Prostate gland (tissue), 2 donors: ENCODE data around the gene TXNRD2. TPM values are rescaled to one million over a fixed set of nuclear protein-coding genes. Genes with fewer than 3 reads are reported as not detected.
A peak's percentile ranks its signal among the peaks of the same experiment; 100 is the strongest.

Source experiments
- DNase-seq: peaks from one replicate; pipeline ENCODE4 v3.0.0-alpha.2; 2019; ENCODE audit warnings: low spot score
- H3K27ac ChIP-seq, 2 donors: fragments of 200-600 bp; sonication (generic); 2 replicates each; pipeline ENCODE4 v1.5.1; 2017 to 2019
- H3K27me3 ChIP-seq: fragments of 200-600 bp; sonication (generic); replicated peaks from 2 replicates; pipeline ENCODE4 v1.5.1; 2019; ENCODE audit not compliant: insufficient read depth
- H3K36me3 ChIP-seq, 2 donors: fragments of 200-600 bp; sonication (generic); 1 replicate in 1 of 2; 2 replicates in 1 of 2; pipeline versions ENCODE4 v1.5.1 to v1.8.1; 2017 to 2019
- H3K4me1 ChIP-seq: fragments of 200-600 bp; sonication (generic); replicated peaks from 2 replicates; pipeline ENCODE4 v1.5.1; 2019
- H3K4me3 ChIP-seq, 2 donors: fragments of 200-600 bp; sonication (generic); 2 replicates each; pipeline ENCODE4 v1.5.1; 2017 to 2019
- H3K9me3 ChIP-seq: fragments of 200-600 bp; sonication (generic); 2 replicates; pipeline ENCODE4 v1.5.1; 2017
- CTCF ChIP-seq, 4 experiments: fragments of 200-600 bp in 2 of 4; fragments of 450-650 bp in 2 of 4; sonication (generic) in 2 of 4; IDR thresholded peaks; 1 replicate in 3 of 4; 2 replicates in 1 of 4; pipeline ENCODE4 v1.5.1; 2016 to 2019; ENCODE audit warnings: antibody characterized with exemption in 4 of 4, mild to moderate bottlenecking in 2 of 4, moderate library complexity in 2 of 4
- POLR2A ChIP-seq: fragments of 450-650 bp; IDR thresholded peaks from one replicate; pipeline ENCODE4 v1.6.1; 2016; ENCODE audit warnings: antibody characterized with exemption, mild to moderate bottlenecking
- POLR2AphosphoS5 ChIP-seq: sonication (generic); formaldehyde crosslinking; IDR thresholded peaks from one replicate; pipeline ENCODE4 v1.6.1; 2017; ENCODE audit warnings: antibody characterized with exemption
- WGBS: methylation state at CpG from one replicate; pipeline ENCODE4 v1.1.5; 2018; 5-methylcytosine and 5-hydroxymethylcytosine counted together
- intact Hi-C: fragments of 100-400 bp; cut with DNase I; formaldehyde crosslinking; loops from one replicate; pipeline ENCODE4 v1.14.2; 2022
- total RNA-seq, 2 donors: library from RNA; depleted of rRNA; stranded (reverse); fragments of >200 nt; gene quantifications; one replicate each; pipeline ENCODE4 v1.1.0, GENCODE V29; 2016

Gene TXNRD2
- total RNA-seq, 2 donors from 2014 or later, result 62.1 to 84.5 TPM

- Histone ChIP-seq H3K27me3 (no peaks in the 10 kb centered on the region), H3K27ac (no peak overlapping the region), H3K9me3 (no peaks in the 10 kb centered on the region), H3K4me3 (no peak overlapping the region), H3K36me3 (no peaks in the 10 kb centered on the region), H3K4me1 (no peaks in the 10 kb centered on the region)
- no peak for TF ChIP-seq POLR2AphosphoS5
- no peak for TF ChIP-seq POLR2A
- TF ChIP-seq CTCF (IDR thresholded peaks at IDR 0.05), result no peak
- WGBS, result 89% methylated on average over 13 of the region's 13 CpGs
- no peak for DNase-seq
- intact Hi-C loops, result no loop called here
Measured at GRCh38 chr22:19862619-19863246, 78.9 kb downstream of the TXNRD2 start.

GRCh38 chr22:19859861-19860510, 81.6 kb downstream of the TXNRD2 start:
- H3K9me3 ChIP-seq, result no peaks in the 10 kb centered on the region
- peaks cover 7% of the 10 kb centered on the region for H3K4me1 ChIP-seq
- TF ChIP-seq POLR2A (no peak), POLR2AphosphoS5 (no peak), CTCF (IDR thresholded peaks at IDR 0.05) (no peak)
- no peaks in the 10 kb centered on the region for H3K36me3 ChIP-seq
- 93% methylated on average over 8 of the region's 8 CpGs for WGBS
- intact Hi-C loops, result no loop called here
- no peaks in the 10 kb centered on the region for H3K27me3 ChIP-seq
- H3K4me3 ChIP-seq, result no peak overlapping the region
- DNase-seq, result no peak
- no peak overlapping the region for H3K27ac ChIP-seq

- TF ChIP-seq POLR2A (no peak), CTCF (IDR thresholded peaks at IDR 0.05) (no peak), POLR2AphosphoS5 (no peak)
- DNase-seq, result no peak
- Histone ChIP-seq H3K9me3 (no peaks in the 10 kb centered on the region), H3K36me3 (no peaks in the 10 kb centered on the region), H3K27ac (no peak overlapping the region), H3K4me1 (peaks cover 19% of the 10 kb centered on the region), H3K4me3 (no peak overlapping the region), H3K27me3 (no peaks in the 10 kb centered on the region)
- WGBS, result 95% methylated on average over 3 of the region's 3 CpGs
- intact Hi-C loops, result no loop called here
Measured at GRCh38 chr22:19857382-19857781, 84.2 kb downstream of the TXNRD2 start.

DNA sequence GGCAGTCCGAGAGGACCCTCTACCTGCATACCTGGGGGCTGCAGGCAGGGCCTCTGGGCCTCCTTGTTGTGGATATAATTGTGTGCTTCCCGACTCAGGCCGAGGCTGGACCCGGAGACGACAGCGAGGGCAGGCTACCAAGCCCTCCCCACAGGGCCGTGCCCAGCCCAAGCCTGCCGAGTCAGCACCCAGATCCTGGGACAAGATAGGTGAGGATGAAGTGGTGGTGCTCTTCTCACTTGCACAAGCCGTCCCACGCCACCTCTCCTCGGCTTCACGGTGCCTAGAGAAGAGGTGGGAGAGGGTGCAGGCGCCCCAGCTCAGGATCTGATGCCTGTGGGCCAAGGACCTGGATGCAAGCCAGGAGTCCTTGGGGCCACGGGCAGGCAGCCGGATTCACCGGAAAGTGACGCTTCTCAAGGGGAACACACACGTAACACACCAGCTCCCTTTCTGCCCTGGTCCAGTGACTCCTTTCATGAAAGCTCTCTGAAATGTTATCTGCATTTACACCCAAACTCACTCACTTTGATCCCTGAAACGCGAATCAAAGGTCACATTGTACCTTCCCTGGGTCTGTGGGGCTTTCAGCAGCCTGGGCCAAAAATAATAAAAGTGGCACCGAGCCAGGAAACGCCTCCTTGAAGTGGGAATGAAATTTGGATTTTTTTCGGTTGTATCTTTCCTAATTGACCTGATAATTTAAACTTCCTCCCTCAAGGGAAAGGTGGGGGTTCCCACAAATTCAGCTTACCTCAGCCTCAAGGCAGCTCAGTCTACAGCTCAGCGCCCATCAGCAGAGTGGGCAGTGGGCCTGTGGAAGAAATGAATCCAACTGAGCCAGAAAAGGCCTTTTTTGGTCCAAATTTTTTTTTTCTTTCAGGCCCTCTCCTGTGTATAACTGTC, 85.9 kb downstream of the TXNRD2 start:
- no peak for DNase-seq
- Histone ChIP-seq H3K27me3 (no peaks in the 10 kb centered on the region), H3K4me1 (peaks cover 23% of the 10 kb centered on the region), H3K4me3 (peak overlapping the region; percentile 57 to 89), H3K36me3 (peaks cover 0 to 13% of the 10 kb centered on the region in 2 donors), H3K9me3 (no peaks in the 10 kb centered on the region), H3K27ac (peak overlapping the region; percentile 91 to 92)
- intact Hi-C loops, result no loop called here
- no peak for TF ChIP-seq POLR2AphosphoS5
- no peak for TF ChIP-seq CTCF (IDR thresholded peaks at IDR 0.05)
- TF ChIP-seq POLR2A, result no peak
- WGBS, result 8% methylated on average over 18 of the region's 24 CpGs
